Caco-2 (cell line): ENCODE measurements around the gene GALNT11. TPM values are rescaled to one million over a fixed set of nuclear protein-coding genes. Genes with fewer than 3 reads are reported as not detected.

Experiments
- BruUV-seq: library from RNA; stranded (reverse); fragments of 400-500 nt; replicated peaks from 2 replicates; lab custom pipeline; 2021; lab: Mats Ljungman, UMichigan
- CTCF ChIA-PET: fragments of 300-600 bp; sonication (Branson Sonifier 250); formaldehyde crosslinking; loops from one replicate; lab custom pipeline; 2022; ENCODE audit warnings: antibody characterized with exemption; lab: Charles Lee
- POLR2A ChIA-PET: fragments of 300-600 bp; sonication (Branson Sonifier 250); formaldehyde crosslinking; loops from one replicate; lab custom pipeline; 2022; ENCODE audit warnings: antibody characterized with exemption; lab: Charles Lee
- DNase-seq, 2 experiments: peaks; one replicate each; pipeline versions ENCODE4 v3.0.0 to v3.0.0-alpha.2; 2020 to 2022
- H3K27me3 ChIP-seq: replicated peaks from 2 replicates; pipeline ENCODE4 v1.6.0; 2011; ENCODE audit warnings: low read length; ENCODE audit not compliant: control insufficient read depth, insufficient read depth
- H3K36me3 ChIP-seq: 2 replicates; pipeline ENCODE4 v1.5.1; 2011; ENCODE audit warnings: low read length; ENCODE audit not compliant: control insufficient read depth, insufficient read depth
- H3K4me1 ChIP-seq: fragments of 250-450 bp; sonication (Bioruptor Pico); 2 replicates; pipeline ENCODE4 v1.5.1; 2020; ENCODE audit warnings: mild to moderate bottlenecking
- H3K4me3 ChIP-seq: 2 replicates; pipeline ENCODE4 v1.5.1; 2011; ENCODE audit warnings: low read depth, mild to moderate bottlenecking, control low read depth, low read length
- H3K9me3 ChIP-seq: fragments of 250-450 bp; sonication (Bioruptor Pico); 2 replicates; pipeline ENCODE4 v1.5.1; 2020; ENCODE audit warnings: mild to moderate bottlenecking, moderate library complexity
- H3K27ac Mint-ChIP-seq: one replicate; pipeline ENCODE4 v1.8.0; 2022; ENCODE audit warnings: mixed read lengths; ENCODE audit not compliant: unreplicated experiment
- H3K27me3 Mint-ChIP-seq: one replicate; pipeline ENCODE4 v1.8.0; 2022; ENCODE audit warnings: mixed read lengths; ENCODE audit not compliant: insufficient read depth, unreplicated experiment
- H3K36me3 Mint-ChIP-seq: one replicate; pipeline ENCODE4 v1.8.0; 2022; ENCODE audit warnings: mild to moderate bottlenecking, mixed read lengths; ENCODE audit not compliant: insufficient read depth, unreplicated experiment
- H3K4me1 Mint-ChIP-seq: one replicate; pipeline ENCODE4 v1.8.0; 2022; ENCODE audit warnings: low read depth, mixed read lengths; ENCODE audit not compliant: unreplicated experiment
- H3K4me3 Mint-ChIP-seq: one replicate; pipeline ENCODE4 v1.8.0; 2022; ENCODE audit warnings: mild to moderate bottlenecking, moderate library complexity, mixed read lengths; ENCODE audit not compliant: unreplicated experiment
- H3K9me3 Mint-ChIP-seq: one replicate; pipeline ENCODE4 v1.8.0; 2022; ENCODE audit warnings: mixed read lengths; ENCODE audit not compliant: unreplicated experiment
- CTCF ChIP-seq, 2 experiments: fragments of 200-600 bp in 1 of 2; IDR thresholded peaks; 1 replicate in 1 of 2; 2 replicates in 1 of 2; pipeline versions ENCODE4 v1.5.1 to v1.8.0; 2011 to 2022; ENCODE audit warnings: antibody characterized with exemption in 1 of 2, control low read depth in 1 of 2, inconsistent platforms in 1 of 2, low read depth in 1 of 2, low read length in 1 of 2, mild to moderate bottlenecking in 1 of 2, moderate library complexity in 1 of 2; ENCODE audit not compliant: insufficient read depth in 1 of 2, severe bottlenecking in 1 of 2, unreplicated experiment in 1 of 2
- intact Hi-C: fragments of 100-400 bp; cut with micrococcal nuclease; formaldehyde crosslinking; loops from one replicate; pipeline ENCODE4 v1.10.0; 2022; ENCODE audit not compliant: unreplicated experiment
- total RNA-seq: library from RNA; stranded (reverse); gene quantifications from 2 replicates; pipeline ENCODE4 v1.2.3, GENCODE V29; 2022

GALNT11 gene
- total RNA-seq, 1 experiment from 2014 or later = 34.9 TPM

- H3K9me3 Mint-ChIP-seq = peaks cover 14% of the 10 kb centered on the region
- no TSS peak for BruUV-seq
- no peak for DNase-seq
- Histone ChIP-seq H3K36me3 (no peaks in the 10 kb centered on the region), H3K9me3 (no peaks in the 10 kb centered on the region), H3K4me3 (no peak overlapping the region), H3K4me1 (peaks cover 57% of the 10 kb centered on the region), H3K27me3 (no peaks in the 10 kb centered on the region)
- no peaks in the 10 kb centered on the region for H3K27me3 Mint-ChIP-seq
- POLR2A ChIA-PET = no interaction called here
- no peaks in the 10 kb centered on the region for H3K36me3 Mint-ChIP-seq
- no peak for TF ChIP-seq CTCF (IDR thresholded peaks at IDR 0.05; ENCODE audit: insufficient read depth in 1 of 2, low read depth in 1 of 2, low read length in 1 of 2, severe bottlenecking in 1 of 2, unreplicated experiment in 1 of 2)
- H3K27ac Mint-ChIP-seq = no peak overlapping the region
- H3K4me1 Mint-ChIP-seq = peaks cover 62% of the 10 kb centered on the region
- intact Hi-C loops = loop anchor here (1.0 to 2.0 kb wide), 2 partner anchors 32 to 69 kb away; no protein-coding TSS in a partner anchor
- CTCF ChIA-PET = interaction anchor here (0.6 to 1.1 kb wide), 3 partner anchors 13 to 24 kb away, joined by 3 to 4 read pairs (median 3); no protein-coding TSS in a partner anchor
- no peak overlapping the region for H3K4me3 Mint-ChIP-seq
These were observed 51.8 kb downstream of the GALNT11 start for GRCh38 chr7:152076940-152077933.

- BruUV-seq = no TSS peak
- no peaks in the 10 kb centered on the region for H3K36me3 Mint-ChIP-seq
- H3K27me3 Mint-ChIP-seq = no peaks in the 10 kb centered on the region
- H3K27ac Mint-ChIP-seq = no peak overlapping the region
- Histone ChIP-seq H3K9me3 (no peaks in the 10 kb centered on the region), H3K27me3 (no peaks in the 10 kb centered on the region), H3K36me3 (no peaks in the 10 kb centered on the region), H3K4me1 (peaks cover 65% of the 10 kb centered on the region), H3K4me3 (no peak overlapping the region)
- ChIA-PET POLR2A (no interaction called here), CTCF (no interaction called here)
- H3K9me3 Mint-ChIP-seq = peaks cover 18% of the 10 kb centered on the region
- no peak overlapping the region for H3K4me3 Mint-ChIP-seq
- peaks cover 68% of the 10 kb centered on the region for H3K4me1 Mint-ChIP-seq
- intact Hi-C loops = no loop called here
- no peak for DNase-seq
- TF ChIP-seq CTCF (IDR thresholded peaks at IDR 0.05; ENCODE audit: insufficient read depth in 1 of 2, low read depth in 1 of 2, low read length in 1 of 2, severe bottlenecking in 1 of 2, unreplicated experiment in 1 of 2) = no peak
These were observed 52.6 kb downstream of the GALNT11 start for GRCh38 chr7:152078025-152078424.

DNA sequence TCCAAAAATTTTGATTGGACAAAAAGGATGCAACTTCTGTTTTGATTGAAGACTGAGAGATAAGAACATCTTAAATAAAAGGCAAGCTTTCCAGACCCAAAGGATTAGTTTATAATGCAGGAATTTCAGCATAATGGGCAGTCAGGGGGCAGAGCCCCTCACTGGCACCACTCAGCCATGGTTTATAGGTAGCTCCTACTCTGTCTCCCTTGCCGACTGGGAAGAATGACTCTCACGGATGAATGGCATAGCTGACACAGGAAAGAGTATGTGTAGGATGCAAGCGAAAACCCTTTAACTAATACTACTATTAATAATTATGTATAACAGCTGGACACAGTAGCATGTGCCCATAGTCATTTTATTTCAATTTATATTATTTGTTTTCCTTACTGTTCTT is 53.3 kb downstream of the GALNT11 start:
- no peaks in the 10 kb centered on the region for H3K9me3 ChIP-seq

More for the DNA sequence above, 53.3 kb downstream of the GALNT11 start:
- no TSS peak for BruUV-seq
- H3K4me3 ChIP-seq = no peak overlapping the region
- ChIA-PET POLR2A (no interaction called here), CTCF (no interaction called here)
- no peak for TF ChIP-seq CTCF (IDR thresholded peaks at IDR 0.05; ENCODE audit: insufficient read depth in 1 of 2, low read depth in 1 of 2, low read length in 1 of 2, severe bottlenecking in 1 of 2, unreplicated experiment in 1 of 2)
- Mint-ChIP-seq H3K27me3 (no peaks in the 10 kb centered on the region), H3K4me1 (peaks cover 68% of the 10 kb centered on the region), H3K9me3 (peaks cover 20% of the 10 kb centered on the region), H3K4me3 (no peak overlapping the region), H3K36me3 (peaks cover 2% of the 10 kb centered on the region), H3K27ac (no peak overlapping the region)
- peaks cover 66% of the 10 kb centered on the region for H3K4me1 ChIP-seq
- DNase-seq = no peak
- H3K27me3 ChIP-seq = no peaks in the 10 kb centered on the region
- no peaks in the 10 kb centered on the region for H3K36me3 ChIP-seq
- intact Hi-C loops = no loop called here
